Nephron (organoid): ENCODE data around the gene PPP1R13L.

Experiments used
- H3K27ac Mint-ChIP-seq, 3 experiments: 2 replicates each; pipeline ENCODE4 v1.8.0; 2020; ENCODE audit warnings: mixed read lengths in 3 of 3, mild to moderate bottlenecking in 2 of 3, moderate library complexity in 1 of 3
- H3K27me3 Mint-ChIP-seq: 2 replicates; pipeline ENCODE4 v1.8.0; 2021; ENCODE audit warnings: low read depth, mild to moderate bottlenecking, moderate library complexity, mixed read lengths
- H3K36me3 Mint-ChIP-seq: 2 replicates; pipeline ENCODE4 v1.8.0; 2020; ENCODE audit warnings: low read depth, mixed read lengths
- H3K4me1 Mint-ChIP-seq: 2 replicates; pipeline ENCODE4 v1.8.0; 2020; ENCODE audit warnings: mixed read lengths
- H3K4me3 Mint-ChIP-seq, 3 experiments: 2 replicates each; pipeline ENCODE4 v1.8.0; 2020; ENCODE audit warnings: mild to moderate bottlenecking in 3 of 3, mixed read lengths in 3 of 3, moderate library complexity in 2 of 3
- H3K9me3 Mint-ChIP-seq: 2 replicates; pipeline ENCODE4 v1.8.0; 2020; ENCODE audit warnings: mixed read lengths
- TF ChIP-seq, protein P1 (sequence below), 3 experiments: fragments of 200-600 bp; sonication (generic); IDR thresholded peaks; one replicate each; pipeline ENCODE4 v1.5.0; 2021; ENCODE audit warnings: antibody characterized with exemption in 3 of 3; ENCODE audit not compliant: unreplicated experiment in 3 of 3

Gene PPP1R13L

DNA sequence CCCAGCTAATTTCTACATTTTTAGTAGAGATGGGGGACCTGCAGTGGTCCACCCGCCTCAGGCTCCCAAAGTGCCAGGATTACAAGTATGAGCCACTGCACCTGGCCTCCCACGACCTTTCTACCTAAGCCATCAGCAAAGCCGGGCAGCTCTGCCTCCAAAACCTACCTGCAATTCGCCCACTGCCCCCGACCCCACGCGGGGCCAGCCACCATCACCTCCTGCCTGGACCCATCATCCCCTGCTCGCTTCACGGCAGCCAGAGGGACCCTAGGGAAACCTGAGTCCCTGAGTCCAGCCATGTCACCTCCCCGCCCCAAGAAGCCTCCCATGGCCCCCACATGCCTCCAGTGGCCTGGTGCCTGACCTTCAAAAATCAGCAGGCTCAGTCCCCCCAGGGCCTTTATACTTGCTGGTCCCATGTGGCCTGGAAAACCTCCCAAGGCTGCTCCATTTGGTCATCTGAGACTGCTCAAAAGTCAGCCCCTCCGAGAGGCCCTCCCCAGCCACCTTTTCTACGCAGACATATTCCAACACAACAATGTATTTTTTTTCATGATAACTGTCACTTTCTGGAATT is 46.6 kb downstream of the PPP1R13L start:
- H3K27ac Mint-ChIP-seq = no peak overlapping the region
- H3K27me3 Mint-ChIP-seq = no peaks in the 10 kb centered on the region
- no peaks in the 10 kb centered on the region for H3K4me1 Mint-ChIP-seq
- no peak overlapping the region for H3K4me3 Mint-ChIP-seq
- TF ChIP-seq, protein P1, sequence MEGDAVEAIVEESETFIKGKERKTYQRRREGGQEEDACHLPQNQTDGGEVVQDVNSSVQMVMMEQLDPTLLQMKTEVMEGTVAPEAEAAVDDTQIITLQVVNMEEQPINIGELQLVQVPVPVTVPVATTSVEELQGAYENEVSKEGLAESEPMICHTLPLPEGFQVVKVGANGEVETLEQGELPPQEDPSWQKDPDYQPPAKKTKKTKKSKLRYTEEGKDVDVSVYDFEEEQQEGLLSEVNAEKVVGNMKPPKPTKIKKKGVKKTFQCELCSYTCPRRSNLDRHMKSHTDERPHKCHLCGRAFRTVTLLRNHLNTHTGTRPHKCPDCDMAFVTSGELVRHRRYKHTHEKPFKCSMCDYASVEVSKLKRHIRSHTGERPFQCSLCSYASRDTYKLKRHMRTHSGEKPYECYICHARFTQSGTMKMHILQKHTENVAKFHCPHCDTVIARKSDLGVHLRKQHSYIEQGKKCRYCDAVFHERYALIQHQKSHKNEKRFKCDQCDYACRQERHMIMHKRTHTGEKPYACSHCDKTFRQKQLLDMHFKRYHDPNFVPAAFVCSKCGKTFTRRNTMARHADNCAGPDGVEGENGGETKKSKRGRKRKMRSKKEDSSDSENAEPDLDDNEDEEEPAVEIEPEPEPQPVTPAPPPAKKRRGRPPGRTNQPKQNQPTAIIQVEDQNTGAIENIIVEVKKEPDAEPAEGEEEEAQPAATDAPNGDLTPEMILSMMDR (IDR thresholded peaks at IDR 0.05; ENCODE audit: unreplicated experiment in 3 of 3) = no peak
- H3K36me3 Mint-ChIP-seq = peaks cover 65% of the 10 kb centered on the region
- no peaks in the 10 kb centered on the region for H3K9me3 Mint-ChIP-seq

DNA sequence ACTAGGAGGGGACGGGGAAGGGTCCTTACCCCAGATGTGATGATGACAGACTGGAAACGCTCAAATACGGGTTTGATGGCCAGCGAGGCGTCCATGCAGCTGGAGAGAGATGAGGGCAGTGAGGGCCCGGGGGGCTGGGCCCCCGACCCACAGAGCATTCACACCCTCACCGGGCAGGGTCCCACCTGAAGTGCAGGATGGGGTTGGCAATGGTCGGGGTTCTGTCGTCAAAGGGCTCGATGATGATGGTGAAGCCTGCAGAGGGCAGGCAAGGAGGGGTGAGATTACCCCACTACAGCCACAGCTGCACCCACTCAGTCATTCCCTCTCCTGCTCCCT is 47.5 kb downstream of the PPP1R13L start:
- Mint-ChIP-seq H3K4me1 (no peaks in the 10 kb centered on the region), H3K9me3 (no peaks in the 10 kb centered on the region), H3K36me3 (peaks cover 68% of the 10 kb centered on the region), H3K27me3 (no peaks in the 10 kb centered on the region), H3K4me3 (no peak overlapping the region), H3K27ac (no peak overlapping the region)
- TF ChIP-seq, protein P1 (IDR thresholded peaks at IDR 0.05; ENCODE audit: unreplicated experiment in 3 of 3) = no peak

DNA sequence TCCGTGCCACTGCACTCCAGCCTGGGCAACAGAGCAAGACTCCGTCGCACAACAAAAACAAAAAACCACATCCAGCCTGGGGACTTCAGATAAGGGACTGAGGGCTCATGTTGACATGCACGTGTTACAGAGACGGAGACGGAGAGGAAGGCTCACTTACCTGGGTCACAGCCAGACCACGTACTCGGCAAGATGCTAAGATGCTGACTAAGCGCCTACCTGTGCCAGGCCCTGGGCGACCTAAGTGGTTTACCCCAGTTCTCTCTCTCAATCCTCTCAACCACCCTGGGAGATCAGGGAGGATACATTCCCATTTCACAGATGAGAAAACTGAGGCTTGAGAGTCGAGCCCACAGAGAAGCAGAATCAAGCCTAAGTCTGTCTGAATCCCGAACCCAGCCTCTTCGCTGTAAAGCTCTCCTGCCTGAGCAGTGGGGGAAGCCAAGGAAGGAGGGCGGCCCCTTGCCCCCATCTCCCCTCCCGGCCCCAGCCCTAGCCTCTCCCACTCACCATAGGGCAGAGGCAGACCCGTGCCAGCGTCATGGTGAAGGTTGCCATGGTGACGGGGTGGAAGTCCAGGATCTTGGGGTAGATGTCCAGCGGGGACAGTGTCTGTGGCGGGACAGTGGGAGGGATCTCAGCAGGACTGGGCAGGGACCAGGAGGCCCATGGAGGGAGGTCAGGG is 48.0 kb downstream of the PPP1R13L start:
- no peak overlapping the region for H3K4me3 Mint-ChIP-seq
- no peaks in the 10 kb centered on the region for H3K27me3 Mint-ChIP-seq
- H3K27ac Mint-ChIP-seq = no peak overlapping the region
- TF ChIP-seq, protein P1 (IDR thresholded peaks at IDR 0.05; ENCODE audit: unreplicated experiment in 3 of 3) = no peak
- H3K9me3 Mint-ChIP-seq = no peaks in the 10 kb centered on the region
- H3K36me3 Mint-ChIP-seq = peaks cover 63% of the 10 kb centered on the region
- H3K4me1 Mint-ChIP-seq = no peaks in the 10 kb centered on the region

DNA sequence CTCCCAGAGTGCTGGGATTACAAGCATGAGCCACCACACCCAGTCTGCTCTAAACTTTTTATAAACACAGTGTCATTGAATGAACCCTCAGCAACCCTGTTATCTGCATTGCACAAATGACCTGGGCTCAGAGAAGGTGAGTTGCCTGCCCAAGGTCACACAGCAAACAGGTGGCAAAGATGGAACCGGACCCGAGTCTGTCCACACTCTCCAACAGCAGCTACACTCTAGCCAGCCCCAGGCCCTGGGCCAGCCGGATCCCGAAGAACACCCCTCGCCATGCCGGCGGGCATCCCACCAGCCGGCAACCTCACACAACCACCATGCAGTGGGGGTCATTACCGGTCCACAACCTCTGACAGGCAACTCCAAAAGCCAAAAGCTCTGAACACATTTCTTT is 49.0 kb downstream of the PPP1R13L start:
- Mint-ChIP-seq H3K4me3 (no peak overlapping the region), H3K9me3 (no peaks in the 10 kb centered on the region), H3K27me3 (no peaks in the 10 kb centered on the region), H3K4me1 (no peaks in the 10 kb centered on the region), H3K27ac (no peak overlapping the region), H3K36me3 (peaks cover 53% of the 10 kb centered on the region)
- TF ChIP-seq, protein P1 (IDR thresholded peaks at IDR 0.05; ENCODE audit: unreplicated experiment in 3 of 3) = no peak

DNA sequence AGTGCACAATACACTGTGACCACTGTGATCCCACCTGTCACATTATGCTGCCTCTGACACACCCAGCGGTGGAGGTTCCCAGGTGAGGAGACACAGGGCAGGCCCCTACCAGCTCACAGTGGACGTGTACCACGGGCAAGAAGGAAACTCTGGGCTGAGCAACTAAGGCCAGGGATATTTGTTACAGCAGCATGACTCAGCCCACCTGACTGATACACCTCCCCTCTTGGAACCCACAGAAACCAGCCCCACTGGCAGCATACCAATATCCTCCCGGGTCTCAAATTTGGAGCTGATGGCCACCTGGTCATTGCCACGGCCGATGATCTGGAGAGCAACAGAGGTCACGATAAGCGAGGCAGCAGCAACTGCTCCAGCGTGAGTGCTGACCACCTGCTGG is 49.5 kb downstream of the PPP1R13L start:
- Mint-ChIP-seq H3K36me3 (peaks cover 53% of the 10 kb centered on the region), H3K27me3 (no peaks in the 10 kb centered on the region), H3K4me1 (no peaks in the 10 kb centered on the region), H3K4me3 (no peak overlapping the region), H3K27ac (no peak overlapping the region), H3K9me3 (no peaks in the 10 kb centered on the region)
- TF ChIP-seq, protein P1 (IDR thresholded peaks at IDR 0.05; ENCODE audit: unreplicated experiment in 3 of 3) = no peak

DNA sequence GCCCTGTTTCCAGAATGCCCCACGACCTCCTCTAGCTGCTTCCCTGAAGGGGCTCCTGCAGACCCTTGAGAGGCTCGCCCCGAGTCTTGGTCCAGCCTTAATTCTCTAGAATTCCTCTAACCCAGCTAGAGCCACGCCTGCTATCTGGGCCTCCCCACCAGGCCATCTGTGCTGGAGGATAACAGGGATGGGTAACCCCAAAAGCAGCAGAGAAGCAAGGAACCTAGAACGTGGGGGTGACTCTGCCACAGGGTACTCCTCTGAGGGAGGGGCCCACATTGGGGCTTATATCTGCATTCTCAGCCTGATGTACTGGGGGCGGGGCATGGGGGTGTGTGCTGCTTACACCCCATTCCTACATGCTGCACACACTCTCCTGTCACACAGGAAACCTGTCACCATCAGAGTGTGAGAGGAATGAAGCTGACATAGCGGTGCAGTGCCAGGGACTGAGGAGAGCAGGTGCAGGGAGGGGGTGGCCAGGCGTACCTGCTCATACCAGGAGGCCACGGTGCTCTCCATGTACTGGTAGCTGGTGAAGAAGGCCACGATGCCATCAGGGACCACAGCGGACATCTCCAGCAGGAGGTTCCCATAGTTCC is 50.5 kb downstream of the PPP1R13L start:
- peaks cover 53% of the 10 kb centered on the region for H3K36me3 Mint-ChIP-seq
- no peaks in the 10 kb centered on the region for H3K9me3 Mint-ChIP-seq
- H3K27me3 Mint-ChIP-seq = no peaks in the 10 kb centered on the region
- H3K4me1 Mint-ChIP-seq = no peaks in the 10 kb centered on the region
- no peak overlapping the region for H3K27ac Mint-ChIP-seq
- no peak overlapping the region for H3K4me3 Mint-ChIP-seq
- TF ChIP-seq, protein P1 (IDR thresholded peaks at IDR 0.05; ENCODE audit: unreplicated experiment in 3 of 3) = no peak
